HG02885 (cell line): ENCODE results near the gene ZC3H10.
"Not testable (repeated sequence)": the region's sequence is repeated elsewhere in the genome, so short reads cannot be mapped to it uniquely, and the experiment has no call there.

Source experiments
- ATAC-seq: cut with Tn5 transposase; IDR thresholded peaks from one replicate; pipeline ENCODE4 v1.9.1; 2021; ENCODE audit warnings: mild to moderate bottlenecking; ENCODE audit not compliant: unreplicated experiment, poor library complexity

Gene ZC3H10

GRCh38 chr12:56117778-56118687 lies at the start of gene ZC3H10:
Gene ZC3H10, plus strand, starts transcription at chr12:56118266. Its CDS starts 2,297 bp downstream, at chr12:56120563.
- peak; percentile 82 for ATAC-seq

- ATAC-seq = no peak
These were observed 46.4 kb upstream of the ZC3H10 start for GRCh38 chr12:56071648-56072047.

- ATAC-seq = no peak
These were observed 43.7 kb upstream of the ZC3H10 start for GRCh38 chr12:56074396-56074795.

- ATAC-seq = not testable (repeated sequence)
These were observed 40.1 kb upstream of the ZC3H10 start for GRCh38 chr12:56077966-56078365.

- ATAC-seq = no peak
These were observed 39.6 kb upstream of the ZC3H10 start for GRCh38 chr12:56078427-56078826.

- peak; percentile 70 for ATAC-seq
These were observed 38.9 kb upstream of the ZC3H10 start for GRCh38 chr12:56078931-56079722.

GRCh38 chr12:56079723-56080555 lies 38.1 kb upstream of the ZC3H10 start, which contains the start of gene ERBB3:
Gene ERBB3, plus strand, starts transcription at chr12:56080165. Its CDS starts 136 bp downstream, at chr12:56080301.
- peak; percentile 37 for ATAC-seq

GRCh38 chr12:56080556-56081138 lies 37.4 kb upstream of the ZC3H10 start:
- ATAC-seq = no peak

- ATAC-seq = no peak
These were observed 36.4 kb upstream of the ZC3H10 start for GRCh38 chr12:56081393-56082347.

GRCh38 chr12:56082382-56082781 lies 35.7 kb upstream of the ZC3H10 start:
- no peak for ATAC-seq

GRCh38 chr12:56082967-56083366 lies 35.1 kb upstream of the ZC3H10 start:
- no peak for ATAC-seq

- ATAC-seq = no peak
These were observed 33.0 kb upstream of the ZC3H10 start for GRCh38 chr12:56084958-56085543.

- no peak for ATAC-seq
These were observed 32.0 kb upstream of the ZC3H10 start for GRCh38 chr12:56086096-56086495.

- no peak for ATAC-seq
These were observed 31.5 kb upstream of the ZC3H10 start for GRCh38 chr12:56086608-56087007.

GRCh38 chr12:56087220-56087619 lies 30.8 kb upstream of the ZC3H10 start:
- no peak for ATAC-seq

- ATAC-seq = no peak
These were observed 20.3 kb upstream of the ZC3H10 start for GRCh38 chr12:56097738-56098137.

- ATAC-seq = no peak
These were observed 19.5 kb upstream of the ZC3H10 start for GRCh38 chr12:56098592-56098991.

- no peak for ATAC-seq
These were observed 18.3 kb upstream of the ZC3H10 start for GRCh38 chr12:56099787-56100186.
